Natural killer cell (primary cell): ENCODE results near the gene RPAIN. TPM values are rescaled to one million over a fixed set of nuclear protein-coding genes. Genes with fewer than 3 reads are reported as not detected.

Source experiments
- ATAC-seq, 3 donors: fragments of 150-1000 bp in 2 of 3; fragments of 200-7000 bp in 1 of 3; cut with Tn5 transposase; 1 replicate in 1 of 3; 2 replicates in 2 of 3; pipeline ENCODE4 v1.10.0; 2021; ENCODE audit warnings: mild to moderate bottlenecking in 2 of 3, moderate library complexity in 2 of 3
- DNase-seq, 2 donors: peaks; one replicate each; pipeline versions ENCODE4 v3.0.0 to v3.0.0-alpha.2; 2013 to 2021; ENCODE audit warnings: mixed read lengths in 1 of 2
- H3K27ac ChIP-seq: one replicate; pipeline ENCODE4 v1.5.1; 2013; ENCODE audit warnings: mild to moderate bottlenecking, low read length
- H3K27me3 ChIP-seq: one replicate; pipeline ENCODE4 v1.6.1; 2013; ENCODE audit warnings: low read length; ENCODE audit not compliant: control insufficient read depth, insufficient read depth
- H3K36me3 ChIP-seq: one replicate; pipeline ENCODE4 v1.6.1; 2013; ENCODE audit warnings: low read length; ENCODE audit not compliant: control insufficient read depth, insufficient read depth
- H3K4me1 ChIP-seq: one replicate; pipeline ENCODE4 v1.6.1; 2013; ENCODE audit warnings: low read length; ENCODE audit not compliant: control insufficient read depth, insufficient read depth
- H3K4me3 ChIP-seq: one replicate; pipeline ENCODE4 v1.5.1; 2013; ENCODE audit warnings: low read length
- H3K9me3 ChIP-seq: one replicate; pipeline ENCODE4 v1.6.1; 2013; ENCODE audit warnings: low read length; ENCODE audit not compliant: control insufficient read depth, insufficient read depth
- H3K27ac Mint-ChIP-seq, 2 donors: one replicate each; pipeline ENCODE4 v1.8.0; 2022; ENCODE audit warnings: mild to moderate bottlenecking in 2 of 2, mixed read lengths in 2 of 2, moderate library complexity in 1 of 2
- H3K27me3 Mint-ChIP-seq, 2 donors: one replicate each; pipeline ENCODE4 v1.8.0; 2022; ENCODE audit warnings: low read depth in 2 of 2, mixed read lengths in 2 of 2
- H3K36me3 Mint-ChIP-seq: one replicate; pipeline ENCODE4 v1.8.0; 2022; ENCODE audit warnings: mixed read lengths
- H3K4me1 Mint-ChIP-seq, 2 donors: one replicate each; pipeline ENCODE4 v1.8.0; 2022; ENCODE audit warnings: mixed read lengths in 2 of 2
- H3K4me3 Mint-ChIP-seq: one replicate; pipeline ENCODE4 v1.8.0; 2022; ENCODE audit warnings: mild to moderate bottlenecking, moderate library complexity, mixed read lengths
- H3K9me3 Mint-ChIP-seq, 2 donors: one replicate each; pipeline ENCODE4 v1.8.0; 2022; ENCODE audit warnings: mixed read lengths in 2 of 2
- CTCF ChIP-seq: fragments of 200-600 bp; IDR thresholded peaks from one replicate; pipeline ENCODE4 v1.8.0; 2022; ENCODE audit warnings: antibody characterized with exemption
- WGBS: methylation state at CpG from one replicate; pipeline ENCODE4 v1.1.7; 2013; ENCODE audit warnings: missing lambda C conversion rate; ENCODE audit not compliant: insufficient coverage; 5-methylcytosine and 5-hydroxymethylcytosine counted together
- intact Hi-C: fragments of 100-400 bp; cut with micrococcal nuclease; formaldehyde crosslinking; loops from one replicate; pipeline ENCODE4 v1.14.2; 2022
- total RNA-seq, 4 donors: library from RNA; stranded (reverse); fragments of 120-200 nt in 1 of 4; gene quantifications; one replicate each; pipeline versions ENCODE4 v1.2.3 to v1.2.4, GENCODE V29; 2013 to 2022

RPAIN gene
- total RNA-seq, 3 donors from 2014 or later (not counting 1 experiment from before 2014, with no cell fraction given): 61.8 to 87.7 (median 74.4) TPM

GRCh38 chr17:5437721-5438317 is 17.8 kb downstream of the RPAIN start:
- 61% methylated on average over 5 of the region's 5 CpGs for WGBS
- no peaks in the 10 kb centered on the region for H3K27me3 Mint-ChIP-seq
- no peaks in the 10 kb centered on the region for H3K9me3 Mint-ChIP-seq
- Histone ChIP-seq H3K4me1 (peaks cover 13% of the 10 kb centered on the region), H3K36me3 (peaks cover 26% of the 10 kb centered on the region), H3K27ac (no peak overlapping the region), H3K4me3 (no peak overlapping the region), H3K27me3 (no peaks in the 10 kb centered on the region), H3K9me3 (no peaks in the 10 kb centered on the region)
- TF ChIP-seq CTCF: no peak
- peak overlapping the region; percentile 81 for H3K4me3 Mint-ChIP-seq
- H3K27ac Mint-ChIP-seq: peak overlapping the region; percentile 75 to 92
- H3K36me3 Mint-ChIP-seq: no peaks in the 10 kb centered on the region
- peak in 1 of 2 donors; percentile 20 for DNase-seq
- peaks cover 19 to 27% of the 10 kb centered on the region in 2 donors for H3K4me1 Mint-ChIP-seq
- ATAC-seq: no peak
- intact Hi-C loops: loop anchor here (2.0 to 10.0 kb wide), 2 partner anchors 241 to 323 kb away; partner anchors contain the start of genes USP6 and ZNF232

GRCh38 chr17:5438716-5439445 is 18.9 kb downstream of the RPAIN start, which contains the start of gene C1QBP:
Gene C1QBP (minus strand): TSS chr17:5439155. CDS start chr17:5439073, 82 bp downstream.
- peak; percentile 97 for TF ChIP-seq CTCF
- Mint-ChIP-seq H3K36me3 (no peaks in the 10 kb centered on the region), H3K27me3 (no peaks in the 10 kb centered on the region), H3K4me3 (peak within 1 kb of the TSS; percentile 81), H3K27ac (peak within 1 kb of the TSS; percentile 81 to 92), H3K9me3 (no peaks in the 10 kb centered on the region), H3K4me1 (peaks cover 19 to 27% of the 10 kb centered on the region in 2 donors)
- ATAC-seq (peak; percentile 93 to 98 (median 95)), DNase-seq (peak; percentile 95 to 97)
- peaks cover 21% of the 10 kb centered on the region for H3K36me3 ChIP-seq
- H3K27ac ChIP-seq: peak within 1 kb of the TSS; percentile 70
- H3K27me3 ChIP-seq: no peaks in the 10 kb centered on the region
- H3K4me1 ChIP-seq: peaks cover 13% of the 10 kb centered on the region
- intact Hi-C loops: loop anchor here (1.0 to 10.0 kb wide), 4 partner anchors 20 to 324 kb away; partner anchors contain the start of genes NUP88, USP6 and ZNF232
- H3K4me3 ChIP-seq: peak within 1 kb of the TSS; percentile 51
- H3K9me3 ChIP-seq: no peaks in the 10 kb centered on the region
- WGBS: under 1% methylated on average over 73 of the region's 75 CpGs

- Mint-ChIP-seq H3K4me1 (peaks cover 19 to 27% of the 10 kb centered on the region in 2 donors), H3K9me3 (no peaks in the 10 kb centered on the region), H3K27me3 (no peaks in the 10 kb centered on the region), H3K36me3 (no peaks in the 10 kb centered on the region), H3K4me3 (peak overlapping the region; percentile 81), H3K27ac (peak overlapping the region; percentile 81 to 92)
- Histone ChIP-seq H3K9me3 (no peaks in the 10 kb centered on the region), H3K4me1 (peaks cover 13% of the 10 kb centered on the region), H3K27ac (peak overlapping the region; percentile 70), H3K4me3 (peak overlapping the region; percentile 19), H3K27me3 (no peaks in the 10 kb centered on the region), H3K36me3 (peaks cover 23% of the 10 kb centered on the region)
- DNase-seq (no peak), ATAC-seq (no peak)
- no CpG with 5 or more reads among the region's 1 CpG for WGBS
- TF ChIP-seq CTCF: peak; percentile 62
- intact Hi-C loops: loop anchor here (1.0 to 10.0 kb wide), 4 partner anchors 20 to 325 kb away; partner anchors contain the start of genes NUP88, USP6 and ZNF232
Measured at GRCh38 chr17:5439446-5439764, 19.4 kb downstream of the RPAIN start.
